Gastrocnemius medialis (tissue), 4 donors: ENCODE measurements around the gene GABRB2.

Experiments
- CTCF ChIP-seq, 5 experiments: fragments of 450-650 bp in 3 of 5; fragments of 200-600 bp in 2 of 5; sonication (generic) in 2 of 5; IDR thresholded peaks in 4 of 5; conservative IDR thresholded peaks in 1 of 5; 1 replicate in 4 of 5; 2 replicates in 1 of 5; pipeline ENCODE4 v1.5.1; 2016 to 2019; ENCODE audit warnings: antibody characterized with exemption in 5 of 5, mild to moderate bottlenecking in 3 of 5, moderate library complexity in 3 of 5
- POLR2A ChIP-seq, 2 donors: fragments of 450-650 bp; IDR thresholded peaks; one replicate each; pipeline ENCODE4 v1.6.1; 2017; ENCODE audit warnings: antibody characterized with exemption in 2 of 2, mild to moderate bottlenecking in 2 of 2, moderate library complexity in 2 of 2

- TF ChIP-seq POLR2A (IDR thresholded peaks at IDR 0.05) (no peak), CTCF (IDR thresholded peaks at IDR 0.05 in 4 of 5, conservative IDR thresholded peaks at IDR 0.05 in 1 of 5) (no peak)
Observed at GRCh38 chr5:161572914-161573313, 26.4 kb upstream of the GABRB2 start.
